Caki2 (cell line): Measurements from ENCODE around the gene ZNF358. TPM values are rescaled to one million over a fixed set of nuclear protein-coding genes. Genes with fewer than 3 reads are reported as not detected.
A peak's percentile ranks its signal among the peaks of the same experiment; 100 is the strongest.

Experiments
- DNase-seq: peaks from one replicate; pipeline ENCODE4 v3.0.0-alpha.2; 2015; ENCODE audit warnings: low read depth
- in situ Hi-C: cut with HindIII; loops from 2 replicates; pipeline ENCODE4 v1.10.0; 2016; ENCODE audit warnings: low sequenced_read_pairs, low pct_unique_long_range_greater_than_20kb, mixed read lengths
- total RNA-seq: library from RNA; depleted of rRNA; stranded (reverse); fragments of >200 nt; shearing (Covaris generic); gene quantifications from 2 replicates; pipeline ENCODE4 v1.2.3, GENCODE V29; 2014; ENCODE audit warnings: low replicate concordance

The ZNF358 gene
- total RNA-seq, 1 experiment from 2014 or later, result 22.9 TPM

GRCh38 chr19:7483720-7484201 is 32.1 kb upstream of the ZNF358 start:
- in situ Hi-C loops, result no loop called here
- no peak for DNase-seq

DNA sequence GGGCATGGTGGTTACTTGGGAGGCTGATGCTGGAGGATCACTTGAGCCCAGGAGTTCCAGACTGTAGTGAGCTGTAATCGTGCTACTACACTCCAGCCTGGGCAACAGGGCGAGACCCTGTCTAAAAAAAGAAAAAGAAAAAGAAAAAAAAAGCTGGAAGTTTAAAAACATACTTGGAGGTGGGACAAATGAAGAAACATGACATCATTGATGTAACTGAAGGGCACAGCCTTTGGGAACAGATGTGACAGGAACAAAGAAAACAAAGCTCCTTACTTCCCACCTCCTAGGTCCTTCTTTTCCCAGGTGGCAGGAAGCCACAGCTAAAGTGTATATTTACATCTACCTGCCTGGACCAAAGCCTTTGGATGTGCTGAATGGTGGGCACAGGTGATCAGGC is 29.0 kb upstream of the ZNF358 start:
- DNase-seq, result no peak
- in situ Hi-C loops, result no loop called here

DNA sequence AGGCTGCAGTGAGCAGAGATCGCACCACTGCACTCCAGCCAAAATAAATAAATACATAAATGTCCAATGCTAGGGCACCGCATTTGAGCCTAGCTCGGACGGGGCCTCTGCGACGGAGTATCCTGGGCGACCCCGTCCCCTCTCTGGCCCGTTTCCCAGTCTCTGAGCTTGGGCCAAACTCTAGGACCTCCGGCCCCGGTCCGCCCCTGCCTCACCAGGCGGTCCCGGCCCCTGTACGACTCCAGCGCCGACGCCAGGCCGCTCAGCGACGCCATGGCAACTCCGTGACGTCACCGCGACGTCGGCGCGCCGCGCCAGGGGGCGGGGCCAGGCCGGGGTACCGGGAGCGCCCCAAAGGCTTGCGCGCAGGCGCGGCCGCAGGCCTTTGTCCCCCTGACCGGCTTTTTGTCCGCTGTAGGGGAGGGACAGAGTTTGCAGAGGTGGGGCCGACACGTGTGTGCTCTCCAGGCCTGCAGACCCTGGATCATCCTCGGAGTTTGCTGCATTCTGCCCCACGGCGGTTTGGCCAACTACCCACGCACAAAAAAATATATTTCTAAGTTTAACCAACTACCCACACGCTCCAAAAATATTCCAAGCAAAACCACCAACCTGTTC is 27.1 kb upstream of the ZNF358 start, which contains the start of gene PEX11G:
Gene PEX11G, minus strand, starts transcription at position 300 of the 618 bp plus-strand sequence. Its CDS starts 25 bp downstream, at position 275.
- DNase-seq, result peak; percentile 69
- in situ Hi-C loops, result no loop called here

DNA sequence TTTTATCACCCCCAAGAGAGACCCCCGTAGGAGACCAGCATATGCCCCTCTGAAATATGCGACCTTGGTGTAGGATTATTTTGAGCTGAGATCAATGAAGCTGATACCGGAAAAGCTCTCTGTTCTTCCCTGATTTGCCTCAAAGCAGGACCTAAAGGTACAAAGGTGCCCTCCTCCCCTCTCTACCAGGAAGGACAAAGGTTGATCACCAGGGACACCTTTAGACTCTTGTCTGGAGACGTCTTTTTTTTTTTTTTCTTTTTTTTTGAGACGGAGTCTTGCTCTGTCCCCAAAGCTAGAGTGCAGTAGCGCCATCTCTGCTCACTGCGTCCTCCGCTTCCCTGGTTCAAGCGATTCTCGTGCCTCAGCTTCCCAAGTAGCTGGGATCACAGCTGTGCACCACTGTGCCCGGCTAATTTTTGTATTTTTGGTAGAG is 26.3 kb upstream of the ZNF358 start:
- DNase-seq, result no peak
- in situ Hi-C loops, result no loop called here

GRCh38 chr19:7492142-7492541 is 23.8 kb upstream of the ZNF358 start:
- in situ Hi-C loops, result no loop called here
- no peak for DNase-seq

DNA sequence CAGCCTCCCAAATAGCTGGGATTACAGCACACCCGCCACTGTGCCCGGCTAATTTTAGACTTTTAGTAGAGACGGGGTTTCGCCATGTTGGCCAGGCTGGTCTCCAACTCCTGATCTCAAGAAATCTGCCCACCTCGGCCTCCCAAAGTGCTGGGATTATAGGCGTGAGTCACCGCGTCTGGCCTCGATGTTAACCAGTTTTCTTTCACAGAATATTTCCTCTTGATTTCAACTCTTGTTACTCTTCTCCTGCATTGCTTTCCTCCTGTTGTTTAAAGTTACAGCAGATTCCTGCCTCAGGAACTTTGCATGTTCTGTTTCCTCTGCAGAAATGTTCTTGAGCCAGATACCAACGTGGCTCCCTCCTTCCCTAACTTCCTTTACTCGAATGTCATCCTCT is 23.3 kb upstream of the ZNF358 start:
- in situ Hi-C loops, result no loop called here
- no peak for DNase-seq

GRCh38 chr19:7494416-7495098 is 21.3 kb upstream of the ZNF358 start:
- in situ Hi-C loops, result no loop called here
- DNase-seq, result no peak

- in situ Hi-C loops, result no loop called here
- no peak for DNase-seq
Measured at GRCh38 chr19:7497292-7497691, 18.6 kb upstream of the ZNF358 start.

- in situ Hi-C loops, result no loop called here
- DNase-seq, result no peak
Measured at GRCh38 chr19:7500811-7501450, 15.0 kb upstream of the ZNF358 start.

GRCh38 chr19:7502552-7502951 is 13.4 kb upstream of the ZNF358 start:
- in situ Hi-C loops, result no loop called here
- DNase-seq, result no peak

- in situ Hi-C loops, result no loop called here
Measured at GRCh38 chr19:7504684-7505083, 11.2 kb upstream of the ZNF358 start.

DNA sequence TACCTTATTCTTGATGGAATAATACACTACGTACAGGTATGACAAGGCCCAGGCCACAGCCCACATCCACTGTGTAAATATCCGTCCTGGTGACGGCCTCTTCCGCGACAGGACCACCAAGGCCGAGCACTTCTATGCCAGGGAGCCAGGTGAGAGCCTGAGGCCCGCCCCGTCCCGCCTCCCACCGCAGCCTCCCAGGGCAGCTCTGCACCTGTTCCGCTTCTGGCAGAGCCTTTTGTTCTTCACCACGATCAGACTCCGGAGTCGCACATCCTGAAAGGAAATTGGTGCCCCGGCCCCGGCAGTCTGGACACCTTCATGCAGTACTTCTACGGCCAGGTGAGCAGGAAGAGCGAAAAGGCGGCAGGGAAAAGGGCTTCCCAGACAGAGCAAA is 10.6 kb upstream of the ZNF358 start:
- DNase-seq, result no peak
- in situ Hi-C loops, result no loop called here

More at GRCh38 chr19:7504684-7505083, 11.2 kb upstream of the ZNF358 start:
- no peak for DNase-seq

DNA sequence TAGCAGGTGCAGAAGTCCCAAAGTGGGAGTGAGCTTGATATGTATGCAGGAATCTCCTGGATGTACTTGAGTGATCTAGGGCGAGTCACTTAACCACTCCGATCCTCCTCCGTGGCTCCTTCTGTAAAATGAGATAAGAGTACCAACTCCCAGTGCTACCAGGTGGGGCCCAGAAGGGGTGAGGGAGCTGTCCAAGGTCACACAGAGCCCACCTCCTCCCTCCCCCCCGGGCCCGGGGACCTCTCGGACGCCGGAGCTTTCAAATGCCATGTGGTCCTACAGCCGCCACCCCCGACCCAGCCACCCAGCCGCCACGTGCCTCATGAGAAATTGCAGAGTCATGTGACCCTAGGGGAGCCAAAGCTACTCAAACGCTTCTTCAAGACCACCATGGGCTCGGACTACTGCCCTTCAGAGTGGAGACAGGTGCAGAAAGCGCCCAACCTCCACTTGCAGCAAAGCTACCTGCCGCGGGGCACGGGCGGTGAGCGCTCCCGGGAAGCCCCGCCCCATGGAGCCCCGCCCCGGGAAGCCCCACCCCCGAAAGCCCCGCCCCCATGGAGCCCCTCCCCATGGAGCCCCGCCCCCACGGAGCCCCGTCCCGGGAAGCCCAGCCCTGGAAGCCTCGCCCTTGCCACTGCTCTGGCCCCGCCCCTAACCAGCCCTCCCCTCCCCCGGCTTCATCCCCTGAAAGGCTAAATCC is 10.1 kb upstream of the ZNF358 start:
- DNase-seq, result peak; percentile 37
- in situ Hi-C loops, result no loop called here

- in situ Hi-C loops, result no loop called here
- peak; percentile 98 for DNase-seq
Measured at GRCh38 chr19:7506385-7507328, 9.2 kb upstream of the ZNF358 start.

- DNase-seq, result peak; percentile 84
- in situ Hi-C loops, result no loop called here
Measured at GRCh38 chr19:7507884-7508283, 8.0 kb upstream of the ZNF358 start.

DNA sequence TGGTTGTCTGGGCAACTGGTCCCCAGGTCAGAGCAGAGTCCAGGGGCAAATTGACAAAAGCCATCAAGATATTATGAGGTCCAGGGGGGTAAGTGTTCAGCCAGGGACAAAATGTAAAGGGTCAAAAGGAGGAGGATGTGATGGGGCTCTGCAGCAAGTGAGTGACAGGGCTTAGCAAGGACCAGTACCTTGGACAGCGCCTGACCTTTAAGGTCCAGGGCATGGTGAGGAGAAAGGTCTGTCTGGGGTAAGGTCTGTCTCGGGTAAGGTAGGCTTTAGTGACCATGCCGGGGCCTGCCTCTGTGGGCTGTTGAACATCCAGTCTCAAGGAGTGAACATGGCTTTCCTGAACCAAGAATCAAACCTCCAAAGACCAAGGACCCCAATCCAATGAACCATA is 6.3 kb upstream of the ZNF358 start:
- in situ Hi-C loops, result no loop called here
- no peak for DNase-seq

DNA sequence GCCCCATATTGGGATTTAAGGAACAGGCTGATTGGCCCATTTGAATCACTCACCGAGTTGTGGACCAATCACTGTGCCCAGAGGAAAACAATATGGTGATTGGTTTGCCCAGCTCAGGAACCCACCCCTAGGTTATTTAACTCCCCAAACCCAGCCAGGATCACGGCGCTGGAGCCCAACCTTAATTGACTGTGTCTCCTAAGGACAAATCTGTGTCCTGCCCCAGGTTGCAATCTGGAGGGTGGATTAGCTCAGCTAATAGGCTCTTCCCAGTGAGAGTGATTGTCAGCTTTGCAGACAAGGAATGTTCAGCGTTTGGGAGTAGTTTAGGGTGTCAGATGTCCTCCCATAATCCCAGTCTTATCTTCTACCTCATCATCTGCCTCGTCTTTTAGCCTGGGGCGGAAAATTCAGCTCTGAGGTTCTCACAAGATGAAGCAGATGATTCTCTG is 3.5 kb upstream of the ZNF358 start:
- no peak for DNase-seq
- in situ Hi-C loops, result no loop called here
